RPMI8226 (cell line): ENCODE results near the gene LAMB4.

ENCODE experiments used
- DNase-seq: peaks from one replicate; pipeline ENCODE4 v3.0.0-alpha.2; 2015

Gene LAMB4

DNA sequence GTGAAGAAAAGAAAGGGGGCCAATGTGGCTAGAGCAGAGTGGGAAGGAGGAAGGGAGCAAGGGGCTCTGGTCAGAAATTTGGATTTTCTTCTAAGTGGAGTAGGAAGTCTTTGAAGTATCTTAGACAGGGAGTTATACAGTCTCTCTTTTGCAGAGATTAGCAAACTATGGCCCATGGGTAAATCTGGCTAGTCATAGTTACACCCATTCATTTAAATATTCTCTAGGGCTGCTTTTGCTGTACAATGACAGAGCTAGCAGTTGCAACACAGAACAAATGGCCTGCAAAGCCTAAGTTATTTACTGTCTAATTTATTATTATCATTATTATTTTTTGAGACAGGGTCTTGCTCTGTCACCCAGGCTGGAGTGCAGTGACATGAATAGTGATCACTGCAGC lies 10.5 kb upstream of the LAMB4 start:
- no peak for DNase-seq

DNA sequence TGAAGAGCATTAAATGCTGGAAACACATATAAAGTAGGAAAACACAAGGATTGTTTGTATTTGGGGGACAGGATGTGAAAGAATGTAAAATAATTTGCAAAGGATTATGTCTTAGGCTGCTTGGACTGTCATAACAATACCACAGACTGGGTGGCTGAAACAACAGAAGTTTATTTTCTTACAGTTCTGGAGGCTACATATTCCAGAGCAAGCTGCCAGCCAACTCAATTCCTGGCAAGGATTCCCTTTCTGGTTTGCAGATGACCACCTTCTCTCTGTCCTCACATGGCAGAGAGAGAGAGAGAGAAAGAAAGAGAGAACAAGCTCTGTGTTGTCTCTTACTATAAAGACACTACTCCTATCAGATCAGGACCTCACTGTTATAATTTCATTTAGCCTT lies 8.8 kb upstream of the LAMB4 start:
- no peak for DNase-seq

DNA sequence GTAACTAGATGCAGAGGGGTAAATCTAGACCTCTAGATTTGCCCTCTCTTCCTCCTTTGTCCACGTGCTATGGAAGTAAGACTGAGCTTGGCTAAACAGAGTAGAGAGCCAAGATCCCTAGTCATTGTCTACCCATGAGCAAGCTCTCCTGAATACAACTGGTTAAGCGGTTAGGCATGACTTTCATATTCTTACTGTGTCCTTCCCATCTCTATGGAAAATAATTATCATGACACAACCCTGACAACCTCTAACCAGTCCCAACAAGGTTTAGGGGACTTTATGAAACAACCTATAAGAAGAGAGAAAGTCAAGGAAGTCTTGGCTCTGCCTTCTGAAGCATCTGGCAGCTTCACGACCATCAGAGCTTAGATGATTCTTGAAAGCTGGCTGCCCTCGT lies 7.8 kb upstream of the LAMB4 start:
- no peak for DNase-seq

DNA sequence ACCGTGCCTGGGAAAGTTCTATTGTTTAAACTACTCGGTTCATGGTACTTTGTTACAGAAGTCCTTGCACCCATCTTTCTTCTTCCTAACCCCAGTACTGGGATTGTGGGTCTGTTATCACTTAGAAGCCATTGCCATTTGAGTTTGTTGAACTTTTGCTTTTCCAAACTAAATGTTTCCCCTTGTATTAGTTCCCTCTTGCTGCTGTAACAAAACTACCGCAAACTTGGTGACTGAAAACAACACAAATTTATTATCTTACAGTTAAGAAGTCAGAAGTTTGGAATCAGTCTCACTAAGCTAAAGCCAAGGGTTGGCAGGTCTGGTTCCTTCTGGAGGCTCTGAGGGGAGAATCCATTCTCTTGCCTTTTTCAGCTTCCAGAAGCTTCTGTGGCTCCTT lies 6.9 kb upstream of the LAMB4 start:
- no peak for DNase-seq

DNA sequence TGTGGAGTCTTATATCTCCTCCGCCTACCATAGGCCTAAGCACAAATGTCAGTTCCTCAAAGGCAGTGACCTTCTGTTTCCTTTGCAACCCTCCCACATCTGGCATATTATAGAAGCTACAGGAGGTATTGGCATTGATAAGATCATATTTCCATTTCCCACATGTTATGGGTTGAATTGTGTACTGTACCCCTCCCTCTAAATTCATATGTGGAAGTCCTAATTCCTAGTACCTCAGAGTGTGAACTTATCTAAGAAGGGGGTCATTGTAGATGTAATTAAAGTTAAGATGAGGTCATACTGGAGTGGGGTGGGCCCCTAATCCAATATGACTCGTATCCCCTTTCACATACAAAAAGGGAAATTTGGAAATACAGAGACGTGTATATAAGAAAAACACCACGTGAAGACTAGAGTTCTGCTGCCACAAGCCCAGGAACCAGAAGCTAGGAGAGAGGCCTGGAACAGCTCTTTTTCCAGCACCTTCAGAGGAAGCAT lies 6.1 kb upstream of the LAMB4 start:
- DNase-seq, result no peak

DNA sequence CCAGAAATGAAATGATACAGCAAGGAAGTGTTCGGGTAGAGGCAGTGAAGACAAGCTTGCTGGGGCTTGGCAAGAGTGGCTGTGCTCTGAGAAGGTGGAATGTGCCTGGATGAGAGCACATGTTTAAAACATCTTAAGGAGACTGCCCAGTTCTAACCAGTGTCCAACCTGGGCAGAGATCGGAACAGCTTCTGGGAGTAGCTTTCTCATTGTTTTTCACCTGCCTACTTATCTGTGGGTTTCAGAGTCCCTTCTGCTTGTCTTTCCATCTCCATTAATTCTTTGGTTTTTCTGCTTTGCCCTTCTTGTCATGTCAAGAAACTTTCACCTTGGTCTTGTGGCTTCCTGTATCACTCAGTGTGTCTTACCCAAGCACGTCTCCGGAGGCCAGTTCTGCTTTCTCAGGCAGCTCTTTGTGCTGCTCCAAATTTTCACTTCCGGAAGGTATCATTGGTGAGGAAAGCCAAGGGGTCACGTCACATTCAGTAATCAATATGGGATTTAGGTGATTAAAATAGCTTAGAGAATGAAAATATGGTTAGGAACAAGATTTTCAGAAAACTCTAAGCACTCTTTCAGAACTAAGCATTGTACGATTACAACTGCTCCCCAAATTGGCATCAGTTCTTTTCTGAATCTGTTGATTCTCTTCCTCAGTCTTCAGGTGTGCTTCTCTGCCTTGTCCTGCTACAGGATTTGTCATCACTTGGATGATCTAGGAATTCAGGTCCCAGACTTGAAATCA lies 5.5 kb upstream of the LAMB4 start:
- DNase-seq, result peak; percentile 61

DNA sequence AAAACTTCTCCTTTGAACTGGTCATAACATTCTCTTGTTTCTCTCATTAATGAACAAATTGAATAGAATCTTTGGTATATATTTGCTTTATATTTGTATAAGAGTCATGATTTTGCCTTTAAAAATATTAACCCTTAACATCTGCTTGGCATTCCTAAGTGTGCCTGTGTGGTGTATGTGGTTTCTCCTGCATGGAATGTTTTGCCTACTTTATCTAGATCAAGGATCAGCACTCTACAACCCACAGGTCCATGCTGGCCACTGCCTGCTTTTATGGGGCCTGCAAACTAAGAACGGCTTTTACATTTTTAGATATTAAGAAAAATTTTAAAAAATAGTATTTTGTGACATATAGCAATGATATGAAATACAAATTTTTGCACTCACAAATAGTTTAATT lies 4.3 kb upstream of the LAMB4 start:
- no peak for DNase-seq

DNA sequence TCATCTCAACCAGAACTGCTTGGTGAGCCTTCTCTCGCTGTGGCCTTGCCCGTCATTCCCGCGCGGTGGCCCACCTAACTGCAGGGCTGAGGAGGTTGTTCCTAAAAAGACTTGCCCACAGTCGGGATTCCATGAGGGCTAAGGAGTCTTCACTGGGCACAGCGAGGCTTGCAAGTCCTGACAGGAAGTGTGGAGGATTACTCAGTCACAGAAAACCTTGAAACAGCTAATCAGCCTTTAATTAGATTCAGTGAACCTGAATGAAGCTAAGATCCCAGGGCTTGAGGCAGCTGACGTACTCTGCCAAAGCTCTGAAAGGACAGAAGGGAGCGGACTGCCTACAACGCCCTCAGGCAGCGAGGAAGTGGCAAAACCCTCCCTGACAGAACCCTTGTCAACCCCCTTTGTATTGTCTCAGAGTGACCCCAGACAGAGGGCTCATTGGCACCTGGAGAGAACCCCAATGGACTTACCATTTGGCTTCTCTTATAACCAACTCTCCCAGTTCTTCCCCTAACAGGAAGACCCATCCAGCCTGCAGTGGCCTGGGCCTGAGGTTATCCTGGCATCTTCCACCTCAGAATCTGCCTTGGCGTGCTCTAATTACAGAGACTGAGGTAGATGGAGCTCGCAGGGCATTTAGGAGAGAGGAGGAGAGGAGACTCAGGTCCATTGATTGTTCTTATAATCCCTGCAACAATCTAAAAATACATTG lies 2.5 kb upstream of the LAMB4 start:
- DNase-seq, result no peak

DNA sequence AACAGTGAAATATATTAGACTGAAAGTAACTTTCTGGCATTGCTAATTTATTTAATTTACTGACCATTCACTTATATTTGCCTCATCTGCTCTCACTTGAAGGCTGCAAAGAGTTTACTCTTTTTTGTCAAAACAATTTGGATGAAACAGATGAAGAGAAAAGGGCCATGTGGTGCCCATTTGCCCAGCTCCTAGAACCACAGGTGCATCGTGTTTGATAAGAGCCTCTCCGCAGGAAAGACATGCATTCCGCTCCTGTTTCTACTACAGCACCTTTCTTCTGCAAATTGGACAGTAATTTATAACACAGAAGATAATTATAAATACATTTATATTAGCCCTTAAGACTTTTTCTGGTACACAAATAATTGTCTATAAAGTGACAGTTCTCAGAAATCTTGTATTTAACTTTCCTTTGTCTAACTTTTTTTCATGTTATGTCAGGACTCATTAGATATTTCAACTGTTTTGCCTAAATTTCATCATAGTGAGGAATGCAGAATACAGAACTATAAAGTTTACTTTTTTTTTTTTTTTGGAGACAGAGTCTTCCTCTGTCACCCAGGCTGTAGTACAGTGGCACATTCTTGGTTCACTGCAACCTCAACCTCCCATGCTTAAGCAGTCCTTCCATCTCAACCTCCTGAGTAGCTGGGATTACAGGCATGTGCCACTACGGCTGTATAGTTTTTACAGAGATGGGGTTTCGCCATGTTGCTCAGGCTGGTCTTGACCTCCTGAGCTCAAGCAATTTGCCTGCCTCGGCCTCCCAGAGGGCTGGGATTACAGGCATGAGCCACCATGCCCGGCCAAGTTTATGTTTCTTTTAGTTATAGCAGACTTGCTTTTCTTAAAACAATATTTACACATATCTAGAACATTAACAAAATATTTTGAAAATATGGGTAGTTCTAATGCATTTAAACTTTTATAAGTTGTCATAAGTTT lies 869 bp downstream of the LAMB4 start:
- DNase-seq, result no peak

DNA sequence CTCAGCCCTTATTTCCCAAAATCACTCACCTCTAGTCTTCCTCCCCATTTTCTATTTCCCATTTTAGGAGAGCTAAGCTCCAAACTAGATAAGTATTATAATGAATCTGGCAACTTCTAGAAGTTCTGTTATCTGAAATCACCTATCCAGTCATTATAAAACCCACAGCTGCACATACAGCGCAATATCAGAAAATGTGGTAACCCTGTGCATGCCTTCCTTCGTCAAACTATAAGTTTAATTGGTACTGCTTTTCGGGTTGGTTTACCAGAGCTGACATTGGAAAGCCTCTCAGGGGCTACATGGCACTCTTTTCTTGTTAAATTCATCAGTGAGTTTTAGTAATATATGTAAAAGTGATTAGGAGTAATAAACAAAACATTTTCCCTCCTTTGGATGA lies 1.6 kb downstream of the LAMB4 start:
- no peak for DNase-seq

DNA sequence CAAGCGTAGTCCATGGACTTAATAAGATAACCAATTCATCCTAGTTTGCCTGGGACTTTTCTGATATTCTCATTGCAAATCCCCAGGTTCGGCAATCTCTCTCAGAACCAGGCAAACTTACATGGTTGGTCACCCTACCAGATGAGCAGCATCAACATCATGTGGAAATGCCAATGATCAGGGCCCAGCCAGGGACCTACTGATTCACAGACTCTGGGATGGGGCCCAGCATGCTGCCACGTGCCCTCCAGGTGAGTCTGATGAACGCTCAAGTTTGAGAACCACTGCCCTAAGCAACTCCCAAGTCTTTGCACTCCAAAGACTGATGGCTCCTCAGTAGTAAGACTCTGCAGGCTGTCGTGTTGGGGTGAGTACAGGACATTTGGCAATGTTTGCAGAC lies 2.7 kb downstream of the LAMB4 start:
- DNase-seq, result no peak

DNA sequence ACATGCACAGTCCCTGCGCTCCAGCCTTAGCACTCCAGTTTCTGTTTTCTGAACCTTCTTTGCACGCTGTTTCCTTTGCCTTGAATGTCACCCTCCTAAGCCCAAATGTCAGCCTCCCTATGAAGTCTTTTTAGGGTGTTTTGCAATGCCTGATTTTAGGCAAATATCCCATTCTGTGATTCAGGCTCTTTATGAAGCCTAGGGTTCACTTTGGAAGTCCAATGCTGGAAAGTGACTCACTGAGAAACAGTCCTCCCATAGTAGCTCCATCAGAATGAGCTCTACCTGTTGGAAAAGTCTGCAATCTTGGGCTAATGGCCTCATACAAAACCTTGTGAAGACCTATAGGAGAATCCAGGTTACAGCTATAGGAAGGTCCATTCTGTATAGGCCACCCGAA lies 5.3 kb downstream of the LAMB4 start:
- no peak for DNase-seq

DNA sequence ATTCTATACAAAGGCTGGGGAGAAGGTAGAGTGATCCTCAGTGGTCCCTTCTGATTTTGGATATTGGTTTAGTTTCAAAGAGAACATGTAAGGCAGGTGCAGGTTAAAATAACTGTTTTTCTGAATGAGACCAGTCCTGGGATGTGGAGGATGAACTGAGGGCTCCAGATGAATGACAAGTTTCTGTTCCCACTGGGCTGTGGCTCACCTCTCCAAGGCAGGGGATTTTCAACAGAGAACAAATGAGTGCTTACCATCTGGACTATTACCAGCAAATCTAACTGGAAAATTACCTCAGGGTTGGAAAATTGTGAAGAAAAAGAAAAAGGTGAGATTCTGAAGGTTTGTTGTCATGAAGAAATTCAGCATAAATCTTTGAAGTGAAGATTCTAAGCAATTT lies 8.0 kb downstream of the LAMB4 start:
- DNase-seq, result no peak

DNA sequence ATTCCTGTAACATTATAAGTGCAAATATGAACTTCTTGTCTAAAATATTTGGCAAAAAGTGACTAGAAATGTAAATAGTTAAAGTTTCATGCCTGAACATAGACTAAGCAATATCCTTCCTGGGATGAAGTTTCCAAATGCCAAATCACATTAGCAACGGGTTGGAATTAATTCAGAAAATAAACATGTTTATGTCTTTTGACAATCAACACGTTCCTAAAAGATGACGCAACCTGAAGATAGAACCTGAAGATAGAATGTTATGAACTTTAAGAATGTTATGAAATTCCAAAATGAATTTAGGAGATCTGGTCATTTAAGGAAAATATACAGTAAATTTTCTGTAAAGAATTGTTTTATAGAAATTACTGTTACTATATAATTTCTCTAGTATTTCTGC lies 9.2 kb downstream of the LAMB4 start:
- no peak for DNase-seq

DNA sequence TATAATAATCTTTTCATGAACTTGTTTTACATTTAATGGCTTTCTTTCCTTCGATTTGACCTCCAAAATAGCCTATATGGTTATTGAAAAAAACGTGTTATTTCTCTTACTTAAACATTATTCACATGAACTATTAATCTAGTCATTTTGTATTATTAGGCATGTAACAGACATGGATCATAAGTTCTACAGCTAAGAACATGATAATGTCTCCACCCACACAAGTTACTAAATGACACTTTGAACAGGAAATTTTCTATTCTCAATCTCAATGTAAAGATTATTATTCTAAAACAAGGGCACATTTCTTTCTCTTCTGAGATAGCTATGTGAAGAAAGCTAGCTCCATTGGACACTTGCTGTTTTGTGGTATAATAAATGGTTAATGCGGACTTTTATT lies 10.0 kb downstream of the LAMB4 start:
- DNase-seq, result no peak

DNA sequence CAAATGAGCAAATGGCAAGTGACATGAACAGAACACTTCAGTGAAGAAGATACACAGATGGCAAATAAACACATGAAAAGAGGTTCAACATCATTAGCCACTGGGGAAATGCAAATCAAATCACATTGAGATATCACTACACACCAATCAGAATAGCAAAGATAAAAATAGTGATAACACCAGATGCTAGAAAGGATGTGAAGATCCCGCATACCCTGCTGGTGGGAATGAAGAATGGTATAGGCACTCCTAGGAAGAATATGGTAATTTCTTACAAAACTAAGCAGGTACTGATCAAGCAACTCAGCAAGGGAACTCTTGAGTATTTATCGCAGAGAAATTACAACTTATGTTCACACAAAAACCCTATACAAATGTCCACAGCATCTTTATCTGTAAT lies 11.2 kb downstream of the LAMB4 start:
- no peak for DNase-seq

DNA sequence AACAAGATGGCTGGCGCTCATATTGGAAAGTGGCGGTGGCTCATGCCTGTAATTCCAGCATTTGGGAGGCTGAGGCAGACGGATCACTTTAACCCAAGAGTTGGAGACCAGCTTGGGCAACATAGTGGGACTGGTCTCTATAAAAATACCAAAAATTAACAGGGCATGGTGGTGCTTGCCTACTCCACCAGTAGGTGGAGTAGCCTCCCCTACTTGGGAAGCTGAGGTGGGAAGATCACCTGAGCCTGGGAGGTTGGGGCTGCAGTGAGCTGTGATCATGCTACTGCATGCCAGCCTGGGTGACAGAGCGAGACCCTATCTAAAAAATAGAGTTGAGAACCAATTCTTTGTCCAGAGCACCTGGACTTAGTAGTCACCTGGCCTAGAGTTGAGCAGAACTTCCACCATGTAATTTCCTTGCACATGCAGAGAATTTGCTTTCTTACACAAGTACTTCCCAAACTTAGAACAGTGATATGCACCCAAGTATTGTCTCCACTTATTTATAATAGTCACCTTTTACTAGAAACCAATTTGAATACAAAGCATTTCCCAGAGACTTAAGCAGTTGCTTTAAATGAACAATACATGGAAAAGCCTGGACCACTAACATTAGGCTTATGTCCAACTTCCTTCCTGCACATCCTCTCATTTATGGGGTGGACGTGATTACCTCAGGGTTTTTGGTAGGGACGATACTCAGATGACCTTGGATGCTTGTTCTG lies 15.9 kb downstream of the LAMB4 start:
- peak; percentile 76 for DNase-seq

DNA sequence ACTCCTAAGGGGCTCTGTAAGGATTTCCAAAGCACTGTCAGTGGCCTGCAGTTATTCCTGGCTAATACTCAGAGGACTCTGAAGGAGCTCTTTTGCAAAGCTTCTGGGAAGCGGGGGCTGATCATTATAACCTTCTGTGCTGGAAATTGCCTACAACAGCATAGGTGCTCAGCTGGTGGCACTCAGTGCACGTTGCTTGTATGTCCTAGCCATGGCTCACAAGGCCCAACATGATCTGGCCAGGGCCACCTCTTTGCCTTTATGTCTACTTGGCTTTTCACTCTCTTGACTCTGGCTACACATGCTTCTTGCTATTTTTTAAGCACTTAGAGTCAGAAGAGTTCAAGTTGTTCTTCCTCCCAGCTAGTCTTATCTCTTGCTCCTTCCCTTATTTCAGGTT lies 17.5 kb downstream of the LAMB4 start:
- no peak for DNase-seq

DNA sequence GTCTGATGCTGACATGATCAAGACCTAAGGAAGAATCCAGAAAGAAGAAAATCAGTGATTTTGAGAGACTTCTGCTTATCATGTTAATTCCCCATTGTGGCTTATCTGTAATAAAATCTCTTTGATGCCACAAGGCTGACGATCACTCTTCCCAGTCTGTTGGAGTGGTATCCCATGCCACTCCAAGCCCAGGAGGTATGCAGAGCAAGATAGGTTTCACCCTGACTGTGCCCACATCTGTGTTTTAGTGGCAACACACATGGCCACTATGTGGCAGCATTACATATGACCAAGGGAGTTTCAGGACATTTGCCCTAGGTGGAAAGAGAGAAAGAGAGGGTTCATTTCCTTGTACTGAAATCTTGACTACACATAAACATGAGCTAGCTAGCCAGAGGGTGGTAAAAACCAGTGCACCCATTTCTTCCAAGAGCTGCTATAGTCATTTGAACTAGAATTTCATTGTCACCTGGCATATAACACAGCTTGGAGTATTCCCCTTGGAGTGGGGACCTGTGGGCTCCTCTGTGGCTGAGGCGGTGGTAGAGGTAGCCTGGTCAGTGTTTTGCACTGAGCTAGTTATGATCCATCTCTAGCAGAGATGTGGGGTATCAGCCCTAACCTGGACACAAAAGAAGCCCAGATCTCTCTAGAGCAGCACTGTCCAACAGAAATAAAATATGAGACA lies 20.8 kb downstream of the LAMB4 start:
- peak; percentile 76 for DNase-seq

DNA sequence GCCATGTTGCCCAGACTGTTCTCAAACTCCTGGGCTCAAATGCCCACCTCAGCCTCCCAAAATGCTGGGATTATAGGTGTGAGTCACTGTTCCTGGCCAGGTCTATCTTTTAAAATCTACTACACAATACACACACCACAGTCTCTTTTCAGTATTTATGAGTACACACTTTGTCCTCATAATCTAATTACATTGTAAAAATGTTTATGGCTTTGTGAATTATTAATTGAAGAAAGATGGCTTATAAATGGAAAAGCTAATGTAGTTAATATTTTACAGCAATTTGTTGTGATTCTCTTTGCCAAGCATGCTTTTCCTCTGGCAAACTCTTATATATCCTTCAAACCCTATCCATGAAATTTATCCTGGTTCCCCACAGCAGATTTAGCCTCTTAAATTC lies 22.0 kb downstream of the LAMB4 start:
- no peak for DNase-seq

DNA sequence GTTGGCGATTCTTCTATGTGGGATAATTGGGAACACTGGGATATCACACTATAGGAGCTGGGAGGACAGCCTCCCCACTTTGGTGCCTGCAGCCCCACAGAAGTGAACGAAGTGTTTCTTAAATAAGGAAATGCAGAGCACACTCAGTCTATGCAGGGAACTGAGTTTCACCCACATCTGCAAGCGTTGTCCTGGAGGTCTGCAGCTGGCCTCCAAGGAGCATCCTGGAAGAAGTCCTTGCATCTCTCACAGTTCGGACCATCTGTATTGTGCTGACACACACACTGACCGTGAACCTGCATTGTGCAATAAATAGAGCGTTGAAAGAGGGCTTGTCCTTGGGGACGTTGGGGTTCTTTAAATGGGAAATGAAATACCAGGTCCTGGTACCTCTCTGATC lies 25.8 kb downstream of the LAMB4 start:
- no peak for DNase-seq
